Fibroblast of villous mesenchyme (primary cell): ENCODE data around the gene CD151. TPM values are rescaled to one million over a fixed set of nuclear protein-coding genes. Genes with fewer than 3 reads are reported as not detected.

Experiments
- DNase-seq: peaks from one replicate; pipeline ENCODE4 v3.0.0-alpha.2; 2010; ENCODE audit warnings: low read depth
- H3K4me3 ChIP-seq: 2 replicates; pipeline ENCODE4 v1.5.1; 2011; ENCODE audit warnings: low read depth, mild to moderate bottlenecking, low read length
- total RNA-seq: library from RNA; depleted of rRNA; stranded (reverse); fragments of >200 nt; gene quantifications from 2 replicates; pipeline ENCODE4 v1.2.3, GENCODE V29; 2012
- TF ChIP-seq, protein P1 (sequence below): IDR thresholded peaks from 2 replicates; pipeline ENCODE4 v1.5.1; 2012; ENCODE audit warnings: low read depth, mild to moderate bottlenecking, low read length; ENCODE audit not compliant: insufficient read depth

CD151 gene
- total RNA-seq, 1 donor, result 218 TPM

DNA sequence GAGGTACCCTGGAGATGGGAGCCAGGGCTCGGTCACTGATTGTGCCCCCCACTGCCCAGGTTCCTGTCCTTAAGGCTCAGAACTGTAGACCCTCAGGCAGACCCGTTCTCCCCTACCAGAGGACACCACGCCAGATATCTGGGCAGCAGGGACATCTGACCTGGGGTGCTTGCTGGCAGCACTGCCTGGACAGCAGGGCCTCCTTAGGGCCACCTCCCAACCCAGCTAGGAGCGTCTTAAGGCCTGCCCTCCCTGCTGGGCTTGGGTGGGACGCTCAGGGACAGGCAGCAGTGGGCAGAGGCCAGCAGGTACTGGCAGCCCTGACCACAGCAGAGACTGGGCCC lies 6.5 kb downstream of the CD151 start:
- H3K4me3 ChIP-seq, result no peak overlapping the region
- TF ChIP-seq, protein P1, sequence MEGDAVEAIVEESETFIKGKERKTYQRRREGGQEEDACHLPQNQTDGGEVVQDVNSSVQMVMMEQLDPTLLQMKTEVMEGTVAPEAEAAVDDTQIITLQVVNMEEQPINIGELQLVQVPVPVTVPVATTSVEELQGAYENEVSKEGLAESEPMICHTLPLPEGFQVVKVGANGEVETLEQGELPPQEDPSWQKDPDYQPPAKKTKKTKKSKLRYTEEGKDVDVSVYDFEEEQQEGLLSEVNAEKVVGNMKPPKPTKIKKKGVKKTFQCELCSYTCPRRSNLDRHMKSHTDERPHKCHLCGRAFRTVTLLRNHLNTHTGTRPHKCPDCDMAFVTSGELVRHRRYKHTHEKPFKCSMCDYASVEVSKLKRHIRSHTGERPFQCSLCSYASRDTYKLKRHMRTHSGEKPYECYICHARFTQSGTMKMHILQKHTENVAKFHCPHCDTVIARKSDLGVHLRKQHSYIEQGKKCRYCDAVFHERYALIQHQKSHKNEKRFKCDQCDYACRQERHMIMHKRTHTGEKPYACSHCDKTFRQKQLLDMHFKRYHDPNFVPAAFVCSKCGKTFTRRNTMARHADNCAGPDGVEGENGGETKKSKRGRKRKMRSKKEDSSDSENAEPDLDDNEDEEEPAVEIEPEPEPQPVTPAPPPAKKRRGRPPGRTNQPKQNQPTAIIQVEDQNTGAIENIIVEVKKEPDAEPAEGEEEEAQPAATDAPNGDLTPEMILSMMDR, result no peak
- no peak for DNase-seq

- no peak for DNase-seq
- H3K4me3 ChIP-seq, result peak overlapping the region; percentile 86
Observed at GRCh38 chr11:839875-840617, 7.3 kb downstream of the CD151 start.

DNA sequence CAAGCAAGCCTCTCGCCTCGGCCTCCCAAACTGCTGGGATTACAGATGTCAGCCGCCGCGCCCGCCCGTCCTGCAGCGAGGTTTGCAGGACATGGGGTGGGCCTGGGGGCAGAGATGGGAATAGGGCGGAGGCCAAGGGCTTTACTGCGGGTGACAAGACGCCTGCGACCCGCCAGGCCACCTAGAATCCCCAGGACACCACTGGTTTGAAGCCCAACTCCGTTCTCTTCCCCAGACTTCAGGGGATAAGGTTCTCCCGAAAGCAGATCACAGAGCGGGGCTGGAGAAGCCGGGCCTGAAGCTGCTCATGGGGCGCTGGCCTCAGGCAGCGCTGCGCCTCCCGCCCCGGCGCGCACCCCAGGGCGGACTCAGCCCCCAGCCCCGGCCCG lies 9.2 kb downstream of the CD151 start:
- peak overlapping the region; percentile 86 for H3K4me3 ChIP-seq
- TF ChIP-seq, protein P1, result no peak
- no peak for DNase-seq

More at GRCh38 chr11:839875-840617, 7.3 kb downstream of the CD151 start:
- TF ChIP-seq, protein P1, result peak; percentile 30

DNA sequence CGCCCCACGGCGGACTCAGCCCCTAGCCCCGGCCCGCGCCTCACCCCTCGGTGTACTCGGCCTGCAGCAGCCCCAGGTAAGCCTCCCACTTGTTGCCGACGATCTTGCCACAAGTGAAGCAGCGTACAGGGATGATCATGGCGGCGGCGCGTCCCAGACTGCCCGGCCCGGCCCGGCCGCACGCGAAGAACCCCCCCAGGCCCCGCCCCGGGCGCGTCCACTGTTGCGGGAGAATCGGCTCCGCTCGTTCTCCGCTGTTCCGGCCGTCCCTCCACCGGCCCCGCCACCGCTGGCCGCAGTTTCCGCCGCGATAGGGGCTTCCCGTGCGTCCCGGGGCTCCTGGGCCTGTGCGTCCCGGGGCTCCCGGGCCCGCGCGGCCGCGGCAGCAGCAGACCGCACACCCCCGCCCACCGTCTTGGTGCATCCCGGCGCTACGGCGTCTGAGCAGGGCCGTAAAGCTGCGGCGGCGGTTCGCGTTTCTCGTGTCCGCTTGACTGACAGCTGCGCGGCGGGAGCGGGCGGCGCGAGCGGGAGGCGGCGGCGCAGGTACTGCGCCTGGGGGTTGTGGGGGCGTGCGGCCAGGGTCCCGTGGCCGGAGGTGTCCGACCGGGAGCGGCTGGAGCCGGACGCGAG lies 9.7 kb downstream of the CD151 start, which contains the start of the genes POLR2L and TSPAN4:
TSS of gene POLR2L (minus strand) at position 160 of the 633 bp plus-strand sequence. CDS start at position 139, 21 bp downstream.
TSS of gene TSPAN4 (plus strand) at position 483 of the 633 bp plus-strand sequence. CDS start 7,453 bp downstream, outside the sequence.
- TF ChIP-seq, protein P1, result no peak

DNA sequence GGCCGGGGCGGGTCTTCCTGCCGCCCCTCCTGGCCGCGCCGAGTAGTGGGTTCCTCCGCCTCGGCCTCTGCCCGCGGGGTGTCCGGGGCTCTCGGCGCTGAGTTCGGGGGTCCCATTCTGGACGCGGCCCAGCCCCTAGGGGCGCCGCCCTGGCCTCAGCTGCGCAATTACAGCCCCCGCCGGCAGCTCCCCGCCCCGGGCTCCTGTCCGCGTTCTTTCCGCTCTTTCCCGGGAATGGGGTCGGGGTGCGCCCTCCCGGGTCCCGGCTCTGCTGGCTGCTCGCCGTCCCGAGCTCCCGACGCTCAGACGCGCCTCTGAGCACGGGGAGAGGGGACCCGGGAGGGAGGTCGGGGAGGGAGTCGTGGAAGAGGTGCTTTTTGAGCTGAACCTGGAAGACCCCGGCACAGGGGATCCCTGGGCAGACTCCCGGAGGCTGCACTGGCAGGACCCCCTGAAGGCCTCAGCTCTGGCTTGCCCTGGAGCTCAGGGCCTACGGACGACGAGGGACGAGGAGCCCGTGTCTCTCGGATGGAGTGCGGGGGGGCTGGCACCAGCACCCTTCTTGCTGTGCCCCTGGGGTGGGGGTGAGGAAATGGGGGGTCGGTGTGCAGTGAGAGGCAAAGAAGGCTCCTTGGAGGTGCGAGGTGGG lies 10.5 kb downstream of the CD151 start:
- DNase-seq, result no peak
- TF ChIP-seq, protein P1, result no peak
- H3K4me3 ChIP-seq, result peak overlapping the region; percentile 86

More for the DNA sequence above, 9.7 kb downstream of the CD151 start, which contains the start of the genes POLR2L and TSPAN4:
- H3K4me3 ChIP-seq, result peak within 1 kb of the TSS; percentile 86
- DNase-seq, result peak; percentile 90

DNA sequence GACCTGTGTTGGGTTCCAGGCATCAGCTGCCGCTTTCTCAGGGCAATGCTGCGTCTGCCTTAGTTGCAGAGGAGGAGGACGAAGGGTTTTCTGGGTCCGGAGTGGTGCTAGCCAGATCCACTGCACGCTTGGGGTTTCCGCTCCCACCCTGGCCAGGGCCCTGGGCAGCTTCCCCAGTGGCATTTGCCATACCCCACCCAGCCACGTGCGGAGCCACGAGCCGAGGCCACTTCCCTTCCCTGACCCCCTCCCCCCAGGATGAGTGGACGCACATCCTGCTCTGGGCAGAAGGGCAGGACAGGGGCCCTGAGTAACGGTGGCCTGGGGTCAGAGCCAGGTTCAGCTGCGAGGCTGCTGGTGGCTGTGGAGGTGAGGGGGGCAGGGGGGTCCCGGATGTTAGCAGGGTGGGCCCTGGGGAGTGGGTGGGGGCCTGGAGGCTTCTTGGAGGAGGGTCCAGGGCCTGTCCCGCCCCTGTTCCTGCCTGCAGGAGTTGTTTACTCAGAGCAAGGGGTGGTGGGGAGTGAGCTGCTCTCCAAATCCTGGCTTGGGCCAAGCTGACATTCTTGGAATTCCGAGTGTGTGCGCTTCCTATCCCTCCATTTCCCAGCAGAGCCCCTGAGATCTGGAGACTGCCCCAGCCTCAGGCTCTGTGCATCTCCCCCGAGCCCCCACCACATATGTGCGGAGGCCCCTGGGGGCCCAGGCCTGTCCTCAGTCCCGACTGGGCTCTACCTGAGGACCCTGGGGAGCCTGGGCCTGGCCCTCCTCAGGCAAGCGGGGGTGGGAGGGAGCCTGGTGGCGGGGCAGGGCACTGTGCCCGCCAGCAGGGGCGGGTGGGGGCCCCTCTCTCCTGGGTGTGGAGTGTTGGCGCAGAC lies 11.3 kb downstream of the CD151 start:
- DNase-seq, result peak; percentile 95
- TF ChIP-seq, protein P1, result no peak
- peak overlapping the region; percentile 86 for H3K4me3 ChIP-seq
